ENCODE data around the gene CYGB.

DNA sequence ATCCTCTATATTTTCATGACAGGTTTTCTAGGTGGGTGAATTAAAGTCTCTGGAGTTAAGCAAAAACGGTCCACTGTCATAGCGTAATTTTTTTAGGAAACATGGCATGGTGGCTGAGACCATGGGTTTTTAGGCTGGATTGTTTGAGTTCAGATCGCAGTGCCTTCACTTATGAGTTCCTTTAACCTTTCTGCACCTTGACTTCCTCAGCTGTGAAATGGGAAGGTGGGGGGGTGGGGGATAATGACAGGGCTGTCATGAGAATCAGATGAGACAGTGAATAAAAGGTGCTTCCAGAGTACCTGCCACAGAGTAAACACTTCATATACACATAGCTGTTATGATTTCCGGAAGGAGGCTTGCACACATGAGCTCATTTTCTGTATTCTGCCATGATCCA, 14.2 kb upstream of the CYGB start:
- TF ChIP-seq MYC (IDR thresholded peaks at IDR 0.05; ENCODE audit: low read depth, low read length) (no peak), POLR2A (IDR thresholded peaks at IDR 0.05; ENCODE audit: extremely low read depth, insufficient read length) (no peak)
- TF ChIP-seq, protein P1, sequence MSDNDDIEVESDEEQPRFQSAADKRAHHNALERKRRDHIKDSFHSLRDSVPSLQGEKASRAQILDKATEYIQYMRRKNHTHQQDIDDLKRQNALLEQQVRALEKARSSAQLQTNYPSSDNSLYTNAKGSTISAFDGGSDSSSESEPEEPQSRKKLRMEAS (IDR thresholded peaks at IDR 0.05; ENCODE audit: low read depth, low read length), result no peak
- TF ChIP-seq, protein P2, sequence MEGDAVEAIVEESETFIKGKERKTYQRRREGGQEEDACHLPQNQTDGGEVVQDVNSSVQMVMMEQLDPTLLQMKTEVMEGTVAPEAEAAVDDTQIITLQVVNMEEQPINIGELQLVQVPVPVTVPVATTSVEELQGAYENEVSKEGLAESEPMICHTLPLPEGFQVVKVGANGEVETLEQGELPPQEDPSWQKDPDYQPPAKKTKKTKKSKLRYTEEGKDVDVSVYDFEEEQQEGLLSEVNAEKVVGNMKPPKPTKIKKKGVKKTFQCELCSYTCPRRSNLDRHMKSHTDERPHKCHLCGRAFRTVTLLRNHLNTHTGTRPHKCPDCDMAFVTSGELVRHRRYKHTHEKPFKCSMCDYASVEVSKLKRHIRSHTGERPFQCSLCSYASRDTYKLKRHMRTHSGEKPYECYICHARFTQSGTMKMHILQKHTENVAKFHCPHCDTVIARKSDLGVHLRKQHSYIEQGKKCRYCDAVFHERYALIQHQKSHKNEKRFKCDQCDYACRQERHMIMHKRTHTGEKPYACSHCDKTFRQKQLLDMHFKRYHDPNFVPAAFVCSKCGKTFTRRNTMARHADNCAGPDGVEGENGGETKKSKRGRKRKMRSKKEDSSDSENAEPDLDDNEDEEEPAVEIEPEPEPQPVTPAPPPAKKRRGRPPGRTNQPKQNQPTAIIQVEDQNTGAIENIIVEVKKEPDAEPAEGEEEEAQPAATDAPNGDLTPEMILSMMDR (IDR thresholded peaks at IDR 0.05; ENCODE audit: low read depth, low read length), result no peak
